Endothelial cell of umbilical vein (primary cell): ENCODE results near the gene SLC16A8. TPM values are rescaled to one million over a fixed set of nuclear protein-coding genes. Genes with fewer than 3 reads are reported as not detected.

Experiments
- BruUV-seq: library from RNA; stranded (reverse); fragments of 400-500 nt; replicated peaks from 2 replicates; lab custom pipeline; 2021; lab: Mats Ljungman, UMichigan
- CTCF ChIA-PET: fragments of 300-600, 350-600 bp; sonication (Branson Sonifier 250); formaldehyde crosslinking; loops from one replicate; lab custom pipeline; 2021; ENCODE audit warnings: antibody characterized with exemption, inconsistent platforms; lab: Charles Lee
- POLR2A ChIA-PET: fragments of 300-600, 350-600 bp; sonication (Branson Sonifier 250); formaldehyde crosslinking; loops from one replicate; lab custom pipeline; 2021; ENCODE audit warnings: antibody characterized with exemption, inconsistent platforms; lab: Charles Lee
- DNase-seq: peaks from one replicate; pipeline ENCODE4 v3.0.0-alpha.2; 2011; ENCODE audit warnings: low read depth, low spot score
- FAIRE-seq: peaks from 2 replicates; lab custom pipeline; 2011; peaks lifted over from hg19 to GRCh38; lab: Jason Lieb, UNC
- H2AFZ ChIP-seq: 2 replicates; pipeline ENCODE4 v1.6.0; 2012; ENCODE audit warnings: low read depth, low read length, control low read depth, inconsistent platforms
- H3K27ac ChIP-seq: 2 replicates; pipeline ENCODE4 v1.5.1; 2011; ENCODE audit warnings: low read depth, mild to moderate bottlenecking, control low read depth, low read length, moderate library complexity; ENCODE audit not compliant: insufficient read depth
- H3K27me3 ChIP-seq, 2 experiments: 2 replicates each; pipeline versions ENCODE4 v1.6.0 to v1.6.1; 2011; ENCODE audit warnings: low read length in 2 of 2, mixed read lengths in 1 of 2; ENCODE audit not compliant: control insufficient read depth in 2 of 2, insufficient read depth in 2 of 2
- H3K36me3 ChIP-seq, 2 experiments: 2 replicates in 1 of 2; 3 replicates in 1 of 2; pipeline ENCODE4 v1.5.1; 2011; ENCODE audit warnings: low read length in 2 of 2, mild to moderate bottlenecking in 1 of 2, moderate library complexity in 1 of 2; ENCODE audit not compliant: control insufficient read depth in 2 of 2, insufficient read depth in 2 of 2; ENCODE audit errors: extremely low read depth in 1 of 2
- H3K4me1 ChIP-seq: 3 replicates; pipeline ENCODE4 v1.5.1; 2011; ENCODE audit warnings: mild to moderate bottlenecking, low read length; ENCODE audit not compliant: control insufficient read depth, insufficient read depth; ENCODE audit errors: extremely low read depth
- H3K4me2 ChIP-seq: 2 replicates; pipeline ENCODE4 v1.6.1; 2011; ENCODE audit warnings: low read length, control low read depth, mixed read lengths; ENCODE audit not compliant: insufficient read depth
- H3K4me3 ChIP-seq, 3 experiments: fragments of 200-600 bp in 1 of 3; sonication (generic), shearing (Covaris generic) in 1 of 3; replicated peaks in 1 of 3; 2 replicates each; pipeline ENCODE4 v1.5.1; 2011 to 2016; ENCODE audit warnings: control low read depth in 3 of 3, low read length in 3 of 3, mild to moderate bottlenecking in 2 of 3, inconsistent platforms in 1 of 3, low read depth in 1 of 3, moderate library complexity in 1 of 3; ENCODE audit not compliant: insufficient read depth in 1 of 3
- H3K79me2 ChIP-seq: 2 replicates; pipeline ENCODE4 v1.6.0; 2012; ENCODE audit warnings: low read length, inconsistent platforms; ENCODE audit not compliant: control insufficient read depth, insufficient read depth
- H3K9ac ChIP-seq: replicated peaks from 2 replicates; pipeline ENCODE3; 2011; ENCODE audit warnings: low read length, control low read depth; ENCODE audit not compliant: insufficient read depth; ENCODE audit errors: extremely low read depth
- H3K9me1 ChIP-seq: replicated peaks from 3 replicates; pipeline ENCODE4 v1.6.0; 2011; ENCODE audit warnings: mild to moderate bottlenecking, low read length; ENCODE audit not compliant: control insufficient read depth, insufficient read depth; ENCODE audit errors: extremely low read depth
- H3K9me3 ChIP-seq: replicated peaks from 2 replicates; pipeline ENCODE4 v1.5.1; 2012; ENCODE audit warnings: low read length, inconsistent platforms; ENCODE audit not compliant: control insufficient read depth, insufficient read depth
- H4K20me1 ChIP-seq: replicated peaks from 2 replicates; pipeline ENCODE3; 2011; ENCODE audit warnings: mild to moderate bottlenecking, low read length; ENCODE audit not compliant: control insufficient read depth, insufficient read depth; ENCODE audit errors: extremely low read depth
- CTCF ChIP-seq, 2 donors: IDR thresholded peaks; 1 replicate in 1 of 2; 2 replicates in 1 of 2; pipeline ENCODE4 v1.5.1; 2011; ENCODE audit warnings: low read length in 2 of 2, mild to moderate bottlenecking in 2 of 2, moderate library complexity in 2 of 2, control low read depth in 1 of 2, inconsistent platforms in 1 of 2, low read depth in 1 of 2; ENCODE audit not compliant: insufficient read depth in 1 of 2; ENCODE audit errors: extremely low read depth in 1 of 2
- JUN ChIP-seq: IDR thresholded peaks from 2 replicates; pipeline ENCODE4 v1.6.1; 2011; ENCODE audit warnings: borderline replicate concordance, low read depth; ENCODE audit not compliant: insufficient read length, insufficient read depth
- MAX ChIP-seq: IDR thresholded peaks from 2 replicates; pipeline ENCODE4 v1.6.1; 2011; ENCODE audit not compliant: insufficient read depth, insufficient read length
- POLR2AphosphoS5 ChIP-seq: IDR thresholded peaks from 2 replicates; pipeline ENCODE4 v1.6.1; 2012; ENCODE audit warnings: low read depth, mild to moderate bottlenecking, control low read depth, low read length, moderate library complexity; ENCODE audit not compliant: insufficient read depth
- dilution Hi-C: fragments of 300-500 bp; cut with MboI; formaldehyde crosslinking; loops from one replicate; pipeline ENCODE4 v1.15.0; 2019; ENCODE audit warnings: low sequenced_read_pairs; ENCODE audit not compliant: extremely low pct_ligation_motif_present
- intact Hi-C: fragments of 100-400 bp; cut with micrococcal nuclease; formaldehyde crosslinking; loops from one replicate; pipeline ENCODE4 v1.10.0; 2022
- polyA plus RNA-seq, 4 experiments: library from polyadenylated mRNA; depleted of rRNA in 3 of 4; stranded (reverse) in 3 of 4; unstranded in 1 of 4; fragments of >200 nt; gene quantifications; 2 replicates each; pipeline versions ENCODE4 v1.2.1 to v1.2.3, GENCODE V29; 2011 to 2012; ENCODE audit warnings: missing spikeins in 1 of 4
- total RNA-seq: library from RNA; stranded (reverse); gene quantifications from 2 replicates; pipeline ENCODE4 v1.2.3, GENCODE V29; 2021

Gene SLC16A8
- total and polyA plus RNA-seq, 2 donors (not counting 3 experiments of a cell fraction or from before 2014, with no cell fraction given), result 0.14 TPM; not detected in 1

- H3K4me1 ChIP-seq, result peaks cover 4% of the 10 kb centered on the region
- POLR2A ChIA-PET, result interaction anchor here (0.6 to 1.1 kb wide), 3 partner anchors 254 to 556 kb away, joined by 3 to 9 read pairs (median 5); no protein-coding TSS in a partner anchor
- BruUV-seq, result no TSS peak
- H2AFZ ChIP-seq, result peak overlapping the region; percentile 79
- dilution Hi-C loops, result no loop called here
- CTCF ChIA-PET, result interaction anchor here (0.6 to 3.2 kb wide), 90 partner anchors 9 to 1259 kb away, joined by 3 to 76 read pairs (median 4); partner anchors contain the start of genes ANKRD54, C22orf23, DMC1 and GTPBP1
- FAIRE-seq, result peak; percentile 90
- no peak overlapping the region for H3K27ac ChIP-seq
- intact Hi-C loops, result loop anchor here (1.0 to 10.0 kb wide), 5 partner anchors 253 to 630 kb away; partner anchors contain the start of genes DMC1 and TOMM22
- DNase-seq, result peak; percentile 74
- no peak overlapping the region for H3K4me2 ChIP-seq
- H3K9me1 ChIP-seq, result no peaks in the 10 kb centered on the region
- H3K4me3 ChIP-seq, result no peak overlapping the region
- no peaks in the 10 kb centered on the region for H3K79me2 ChIP-seq
- no peak for TF ChIP-seq JUN
- peak; percentile 79 to 88 for TF ChIP-seq CTCF (IDR thresholded peaks at IDR 0.05; ENCODE audit: extremely low read depth in 1 of 2, insufficient read depth in 1 of 2, low read depth in 1 of 2, low read length in 2 of 2)
- no peak for TF ChIP-seq POLR2AphosphoS5
- peak; percentile 22 for TF ChIP-seq MAX
- no peak overlapping the region for H3K9ac ChIP-seq
- no peaks in the 10 kb centered on the region for H4K20me1 ChIP-seq
- H3K9me3 ChIP-seq, result no peaks in the 10 kb centered on the region
- peaks cover 0 to 2% of the 10 kb centered on the region in 2 experiments for H3K27me3 ChIP-seq
- H3K36me3 ChIP-seq, result no peaks in the 10 kb centered on the region
Measured at GRCh38 chr22:38051900-38052862, 31.8 kb downstream of the SLC16A8 start.
